BJ (cell line): ENCODE results near the gene HOXD4. TPM values are rescaled to one million over a fixed set of nuclear protein-coding genes. Genes with fewer than 3 reads are reported as not detected.

Experiments used
- CTCF ChIA-PET: fragments of 350-600 bp; formaldehyde crosslinking; extraction: SDS; loops from one replicate; lab custom pipeline; 2021; ENCODE audit warnings: antibody characterized with exemption, inconsistent platforms; lab: Yijun Ruan, JAX
- POLR2A ChIA-PET: fragments of 300-600 bp; sonication (Branson Sonifier 250); formaldehyde crosslinking; extraction: SDS; loops from one replicate; lab custom pipeline; 2021; ENCODE audit warnings: antibody characterized with exemption; lab: Charles Lee
- DNase-seq: peaks from one replicate; pipeline ENCODE4 v3.0.0-alpha.2; 2011; ENCODE audit warnings: low read depth
- H3K27me3 ChIP-seq: 2 replicates; pipeline ENCODE4 v1.6.0; 2011; ENCODE audit warnings: low read length; ENCODE audit not compliant: control insufficient read depth, insufficient read depth
- H3K36me3 ChIP-seq: 2 replicates; pipeline ENCODE4 v1.5.1; 2011; ENCODE audit warnings: low read length; ENCODE audit not compliant: control insufficient read depth, insufficient read depth
- H3K4me3 ChIP-seq: 2 replicates; pipeline ENCODE4 v1.5.1; 2011; ENCODE audit warnings: low read depth, mild to moderate bottlenecking, control low read depth, low read length
- CTCF ChIP-seq: IDR thresholded peaks from 2 replicates; pipeline ENCODE4 v1.5.1; 2011; ENCODE audit warnings: low read depth, mild to moderate bottlenecking, control low read depth, inconsistent platforms, low read length, moderate library complexity; ENCODE audit not compliant: insufficient read depth
- polyA plus RNA-seq: library from polyadenylated mRNA; depleted of rRNA; stranded (reverse); fragments of >200 nt; gene quantifications from 2 replicates; pipeline ENCODE4 v1.2.3, GENCODE V29; 2011

The HOXD4 gene
- polyA plus RNA-seq, 1 experiment, result 0.28 TPM

- ChIA-PET CTCF (interaction anchor here (1.2 to 9.3 kb wide), 6 partner anchors 8 to 1024 kb away, joined by 3 to 149 read pairs (median 16); partner anchors contain the start of gene HOXD10), POLR2A (no interaction called here)
- no peak for TF ChIP-seq CTCF
- no peak for DNase-seq
- no peaks in the 10 kb centered on the region; the same call in 1 of the 2 replicates for H3K36me3 ChIP-seq
- no peak overlapping the region for H3K4me3 ChIP-seq
- peaks cover 17% of the 10 kb centered on the region for H3K27me3 ChIP-seq
Measured at GRCh38 chr2:176124947-176125771, 26.2 kb upstream of the HOXD4 start.

GRCh38 chr2:176125772-176126054 is 25.6 kb upstream of the HOXD4 start:
- no peaks in the 10 kb centered on the region; the same call in 1 of the 2 replicates for H3K36me3 ChIP-seq
- POLR2A ChIA-PET, result no interaction called here
- DNase-seq, result no peak
- CTCF ChIA-PET, result interaction anchor here (1.2 to 9.3 kb wide), 6 partner anchors 9 to 1024 kb away, joined by 3 to 149 read pairs (median 16); partner anchors contain the start of gene HOXD10
- no peak overlapping the region for H3K4me3 ChIP-seq
- peaks cover 18% of the 10 kb centered on the region for H3K27me3 ChIP-seq
- TF ChIP-seq CTCF, result no peak

- no peak for DNase-seq
- CTCF ChIA-PET, result interaction anchor here (0.6 to 9.3 kb wide), 44 partner anchors 9 to 1034 kb away, joined by 3 to 149 read pairs (median 4); partner anchors contain the start of gene HOXD10
- peak; percentile 69 for TF ChIP-seq CTCF
- Histone ChIP-seq H3K36me3 (no peaks in the 10 kb centered on the region; the same call in 1 of the 2 replicates), H3K27me3 (peaks cover 25% of the 10 kb centered on the region), H3K4me3 (no peak overlapping the region)
- POLR2A ChIA-PET, result no interaction called here
Measured at GRCh38 chr2:176126929-176127773, 24.2 kb upstream of the HOXD4 start.

- peaks cover 27% of the 10 kb centered on the region for H3K27me3 ChIP-seq
- ChIA-PET CTCF (interaction anchor here (0.6 to 9.3 kb wide), 27 partner anchors 11 to 1033 kb away, joined by 3 to 149 read pairs (median 5); no protein-coding TSS in a partner anchor), POLR2A (no interaction called here)
- no peak for DNase-seq
- no peaks in the 10 kb centered on the region; the same call in 1 of the 2 replicates for H3K36me3 ChIP-seq
- TF ChIP-seq CTCF, result no peak
- H3K4me3 ChIP-seq, result no peak overlapping the region
Measured at GRCh38 chr2:176127774-176128072, 23.6 kb upstream of the HOXD4 start.
